H1 (cell line): ENCODE results near the gene ELMOD2. TPM values are rescaled to one million over a fixed set of nuclear protein-coding genes. Genes with fewer than 3 reads are reported as not detected.

Source experiments
- CTCF ChIA-PET: fragments of 300-600 bp; sonication (Branson Sonifier 250); formaldehyde crosslinking; loops from one replicate; lab custom pipeline; 2021; ENCODE audit not compliant: partially characterized antibody; lab: Charles Lee
- POLR2A ChIA-PET: fragments of 300-600 bp; sonication (Branson Sonifier 250); formaldehyde crosslinking; loops from one replicate; lab custom pipeline; 2021; ENCODE audit warnings: inconsistent platforms; ENCODE audit not compliant: partially characterized antibody; lab: Charles Lee
- DNase-seq, 2 experiments: peaks; one replicate each; pipeline versions ENCODE4 v3.0.0 to v3.0.0-alpha.2; 2010 to 2022; ENCODE audit warnings: low spot score in 2 of 2, low read depth in 1 of 2, mixed read lengths in 1 of 2
- FAIRE-seq: peaks from 2 replicates; lab custom pipeline; 2011; peaks lifted over from hg19 to GRCh38; lab: Jason Lieb, UNC
- H2AFZ ChIP-seq: 2 replicates; pipeline ENCODE4 v1.8.1; 2012; ENCODE audit warnings: low read length, inconsistent platforms
- H2AK5ac ChIP-seq: 2 replicates; pipeline ENCODE4 v1.6.1; 2013; ENCODE audit warnings: low read depth, low read length
- H2BK120ac ChIP-seq: replicated peaks from 2 replicates; pipeline ENCODE3; 2013; ENCODE audit warnings: low read depth, low read length, inconsistent platforms
- H2BK12ac ChIP-seq: 2 replicates; pipeline ENCODE4 v1.6.1; 2013; ENCODE audit warnings: low read depth, low read length
- H2BK15ac ChIP-seq: 2 replicates; pipeline ENCODE4 v1.6.1; 2013; ENCODE audit warnings: low read length
- H2BK20ac ChIP-seq: 2 replicates; pipeline ENCODE4 v1.6.1; 2013; ENCODE audit warnings: low read length
- H2BK5ac ChIP-seq: 2 replicates; pipeline ENCODE4 v1.6.1; 2013; ENCODE audit warnings: low read depth, low read length
- H3K14ac ChIP-seq: 2 replicates; pipeline ENCODE4 v1.6.1; 2013; ENCODE audit warnings: inconsistent platforms; ENCODE audit not compliant: insufficient read length
- H3K18ac ChIP-seq: 2 replicates; pipeline ENCODE4 v1.6.1; 2013; ENCODE audit warnings: low read length; ENCODE audit errors: extremely low read depth
- H3K23ac ChIP-seq: 2 replicates; pipeline ENCODE4 v1.6.1; 2013; ENCODE audit warnings: inconsistent platforms; ENCODE audit not compliant: insufficient read length
- H3K23me2 ChIP-seq: 2 replicates; pipeline ENCODE4 v1.6.1; 2013; ENCODE audit warnings: low read depth, low read length
- H3K27ac ChIP-seq: 2 replicates; pipeline ENCODE4 v1.6.1; 2011; ENCODE audit warnings: low read depth, low read length, inconsistent platforms
- H3K27me3 ChIP-seq, 4 experiments: replicated peaks in 1 of 4; 1 replicate in 1 of 4; 2 replicates in 3 of 4; pipeline versions ENCODE4 v1.6.1 to v1.8.1; 2011 to 2013; ENCODE audit warnings: low read length in 3 of 4, mild to moderate bottlenecking in 3 of 4, inconsistent platforms in 2 of 4, mixed read lengths in 2 of 4, moderate library complexity in 1 of 4; ENCODE audit not compliant: control insufficient read depth in 3 of 4, insufficient read depth in 3 of 4; ENCODE audit errors: extremely low read depth in 1 of 4
- H3K36me3 ChIP-seq, 4 experiments: 2 replicates each; pipeline versions ENCODE4 v1.6.1 to v1.8.1; 2011 to 2013; ENCODE audit warnings: mild to moderate bottlenecking in 4 of 4, low read length in 3 of 4, moderate library complexity in 2 of 4, control low read depth in 1 of 4, inconsistent platforms in 1 of 4; ENCODE audit not compliant: insufficient read depth in 4 of 4, control insufficient read depth in 2 of 4
- H3K4ac ChIP-seq: replicated peaks from 2 replicates; pipeline ENCODE3; 2013; ENCODE audit warnings: low read length, low read depth, mixed read lengths, inconsistent platforms; ENCODE audit not compliant: insufficient read length
- H3K4me1 ChIP-seq, 4 experiments: replicated peaks in 1 of 4; 1 replicate in 1 of 4; 2 replicates in 3 of 4; pipeline versions ENCODE4 v1.6.1 to v1.8.1; 2011 to 2013; ENCODE audit warnings: low read length in 3 of 4, inconsistent platforms in 2 of 4, mixed read lengths in 1 of 4; ENCODE audit not compliant: insufficient read depth in 4 of 4, control insufficient read depth in 3 of 4
- H3K4me2 ChIP-seq, 2 experiments: 2 replicates each; pipeline versions ENCODE4 v1.6.1 to v1.8.1; 2011 to 2013; ENCODE audit warnings: low read depth in 2 of 2, low read length in 2 of 2, control low read depth in 1 of 2, inconsistent platforms in 1 of 2, mild to moderate bottlenecking in 1 of 2; ENCODE audit not compliant: insufficient read depth in 1 of 2
- H3K4me3 ChIP-seq, 4 experiments: fragments of 200-600, 300-600 bp in 1 of 4; sonication (generic), shearing (Covaris generic), sonication (Bioruptor Twin) in 1 of 4; 2 replicates each; pipeline versions ENCODE4 v1.5.1 to v1.8.1; 2011 to 2016; ENCODE audit warnings: low read length in 4 of 4, low read depth in 3 of 4, control low read depth in 2 of 4, inconsistent platforms in 2 of 4, mild to moderate bottlenecking in 2 of 4, mixed read lengths in 1 of 4, moderate library complexity in 1 of 4; ENCODE audit not compliant: insufficient read depth in 2 of 4; ENCODE audit errors: extremely low read depth in 1 of 4
- H3K56ac ChIP-seq: replicated peaks from 2 replicates; pipeline ENCODE3; 2013; ENCODE audit warnings: low read depth, mild to moderate bottlenecking, mixed read lengths, low read length, inconsistent platforms; ENCODE audit not compliant: insufficient read length
- H3K79me1 ChIP-seq: 2 replicates; pipeline ENCODE4 v1.6.1; 2013; ENCODE audit warnings: low read depth, low read length, control low read depth
- H3K79me2 ChIP-seq, 2 experiments: 2 replicates each; pipeline versions ENCODE4 v1.6.1 to v1.8.1; 2012 to 2013; ENCODE audit warnings: low read length in 2 of 2, mild to moderate bottlenecking in 2 of 2, inconsistent platforms in 1 of 2; ENCODE audit not compliant: insufficient read depth in 2 of 2, control insufficient read depth in 1 of 2
- H3K9ac ChIP-seq, 4 experiments: replicated peaks in 1 of 4; 1 replicate in 1 of 4; 2 replicates in 3 of 4; pipeline versions ENCODE4 v1.6.1 to v1.8.1; 2011 to 2013; ENCODE audit warnings: low read depth in 3 of 4, low read length in 3 of 4, control low read depth in 2 of 4, mild to moderate bottlenecking in 2 of 4, moderate library complexity in 2 of 4, inconsistent platforms in 1 of 4; ENCODE audit errors: extremely low read depth in 1 of 4
- H3K9me3 ChIP-seq, 2 experiments: 2 replicates each; pipeline versions ENCODE4 v1.6.1 to v1.8.1; 2012 to 2013; ENCODE audit warnings: mild to moderate bottlenecking in 2 of 2, moderate library complexity in 2 of 2, control low read depth in 1 of 2, inconsistent platforms in 1 of 2, low read depth in 1 of 2, low read length in 1 of 2, mixed read lengths in 1 of 2; ENCODE audit not compliant: insufficient read depth in 2 of 2
- H4K20me1 ChIP-seq, 2 experiments: replicated peaks in 1 of 2; 2 replicates each; pipeline versions ENCODE3 to v1.8.1; 2011 to 2013; ENCODE audit warnings: inconsistent platforms in 2 of 2, low read length in 2 of 2, mild to moderate bottlenecking in 1 of 2; ENCODE audit not compliant: insufficient read depth in 2 of 2, control insufficient read depth in 1 of 2
- H4K5ac ChIP-seq: 2 replicates; pipeline ENCODE4 v1.6.1; 2013; ENCODE audit warnings: low read length, low read depth, mixed read lengths, inconsistent platforms; ENCODE audit not compliant: insufficient read length
- H4K8ac ChIP-seq: 2 replicates; pipeline ENCODE4 v1.8.0; 2013; ENCODE audit warnings: mild to moderate bottlenecking, moderate library complexity, low read length, inconsistent platforms; ENCODE audit not compliant: insufficient read depth; ENCODE audit errors: extremely low read depth
- H4K91ac ChIP-seq: replicated peaks from 2 replicates; pipeline ENCODE3; 2013; ENCODE audit warnings: low read length, mixed read lengths, inconsistent platforms; ENCODE audit not compliant: insufficient read length
- HDAC6 ChIP-seq: IDR thresholded peaks from one replicate; pipeline ENCODE4 v1.7.1; 2012; ENCODE audit warnings: low read depth, mild to moderate bottlenecking, inconsistent platforms, low read length, moderate library complexity
- KDM4A ChIP-seq: IDR thresholded peaks from one replicate; pipeline ENCODE4 v1.7.1; 2012; ENCODE audit warnings: low read depth, mild to moderate bottlenecking, moderate library complexity, low read length, inconsistent platforms; ENCODE audit not compliant: severe bottlenecking
- SP1 ChIP-seq: IDR thresholded peaks from 2 replicates; pipeline ENCODE4 v1.6.1; 2011; ENCODE audit warnings: low read depth, low read length
- SP2 ChIP-seq: IDR thresholded peaks from 2 replicates; pipeline ENCODE4 v1.6.1; 2012; ENCODE audit warnings: mild to moderate bottlenecking, low read length, inconsistent platforms
- WGBS, 2 experiments: shearing (Covaris generic) in 1 of 2; methylation state at CpG; one replicate each; pipeline versions ENCODE4 v1.1.6 to v1.1.7; 2013 to 2015; ENCODE audit warnings: low lambda C conversion rate in 2 of 2, mixed read lengths in 2 of 2, inconsistent platforms in 1 of 2, low coverage in 1 of 2, missing lambda C conversion rate in 1 of 2; ENCODE audit not compliant: insufficient replicate concordance in 2 of 2, insufficient coverage in 1 of 2, insufficient read length in 1 of 2; ENCODE audit errors: extremely low coverage in 1 of 2, missing lambda C conversion rate in 1 of 2; 5-methylcytosine and 5-hydroxymethylcytosine counted together
- polyA plus RNA-seq, 7 experiments: library from polyadenylated mRNA; depleted of rRNA in 3 of 7; stranded (reverse) in 5 of 7; unstranded in 2 of 7; fragments of >200 nt in 5 of 7; fragments of 200-250 nt in 2 of 7; gene quantifications; 1 replicate in 5 of 7; 2 replicates in 1 of 7; 4 replicates in 1 of 7; pipeline versions ENCODE4 v1.2.1 to v1.2.3, GENCODE V29; 2011 to 2013; ENCODE audit warnings: missing spikeins in 2 of 7, mixed read lengths in 2 of 7
- total RNA-seq: library from RNA; stranded (reverse); fragmentation: NEBNext Ultra II Directional; extraction: Animal tissue kit (Norgen Biotek cat#: 25700); gene quantifications from 2 replicates; pipeline ENCODE4 v1.2.1, GENCODE V29; 2021

ELMOD2 gene
- total and polyA plus RNA-seq, 2 of the 8 experiments (the other 6 are each of a cell fraction or from before 2014, with no cell fraction given): 6.6 to 27.9 TPM

DNA sequence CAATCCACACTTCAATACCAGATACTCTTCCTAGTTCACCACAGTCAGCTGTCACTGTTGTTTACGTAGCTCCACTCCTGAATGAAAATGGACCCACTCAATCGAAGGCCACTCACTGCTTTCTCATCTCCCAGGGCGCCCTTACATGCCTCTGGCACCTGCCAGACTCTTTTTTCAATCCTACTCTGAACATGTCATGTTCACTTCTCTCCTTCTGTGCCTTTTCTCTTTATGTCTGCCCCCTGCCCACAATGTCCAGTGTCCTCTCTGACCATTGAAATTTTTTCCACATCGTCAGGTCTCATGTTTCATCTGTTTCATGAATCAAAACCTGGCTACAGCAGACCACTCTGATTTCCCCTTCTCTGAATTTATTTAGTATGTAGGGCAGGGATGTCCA lies 24.6 kb upstream of the ELMOD2 start:
- peaks cover 19 to 39% (median 31%) of the 10 kb centered on the region in 4 experiments for H3K27me3 ChIP-seq
- CTCF ChIA-PET: interaction anchor here (0.7 to 1.5 kb wide), 5 partner anchors 16 to 271 kb away, joined by 3 to 5 read pairs (median 4); no protein-coding TSS in a partner anchor

More for the DNA sequence above, 24.6 kb upstream of the ELMOD2 start:
- Histone ChIP-seq H2BK12ac (no peak overlapping the region), H3K4me3 (no peak overlapping the region), H3K18ac (no peak overlapping the region), H4K91ac (no peak overlapping the region), H2AK5ac (no peak overlapping the region), H3K9ac (no peak overlapping the region), H3K4me1 (peaks cover 0 to 4% (median 1%) of the 10 kb centered on the region in 4 experiments; a peak in 4 of 7 replicates), H3K27ac (no peak overlapping the region), H2BK5ac (no peak overlapping the region), H4K20me1 (no peaks in the 10 kb centered on the region), H3K36me3 (no peaks in the 10 kb centered on the region), H3K23me2 (peaks cover 8% of the 10 kb centered on the region), H2AFZ (no peak overlapping the region), H3K9me3 (no peaks in the 10 kb centered on the region), H3K79me2 (no peaks in the 10 kb centered on the region), H3K56ac (no peak overlapping the region), H4K8ac (no peak overlapping the region), H2BK20ac (no peak overlapping the region), H3K79me1 (no peaks in the 10 kb centered on the region), H3K14ac (no peak overlapping the region), H3K4ac (no peak overlapping the region), H2BK15ac (no peak overlapping the region), H2BK120ac (no peak overlapping the region), H3K4me2 (no peak overlapping the region), H4K5ac (no peak overlapping the region), H3K23ac (no peak overlapping the region)
- DNase-seq (no peak), FAIRE-seq (no peak)
- TF ChIP-seq KDM4A: no peak
- no peak for TF ChIP-seq SP1
- no peak for TF ChIP-seq HDAC6
- TF ChIP-seq SP2: no peak
- POLR2A ChIA-PET: interaction anchor here (0.6 to 2.0 kb wide), 3 partner anchors 25 to 113 kb away, joined by 3 to 5 read pairs (median 4); partner anchors contain the start of genes CLGN and ELMOD2
- 87% methylated on average over 4 of the region's 4 CpGs; no CpG with 5 or more reads in 1 of the 2 experiments for WGBS, 2 experiments
